Measurements from ENCODE around the gene CEP162. TPM values are rescaled to one million over a fixed set of nuclear protein-coding genes. Genes with fewer than 3 reads are reported as not detected.
A peak's percentile ranks its signal among the peaks of the same experiment; 100 is the strongest.
"Not testable (repeated sequence)": the region's sequence is repeated elsewhere in the genome, so short reads cannot be mapped to it uniquely, and the experiment has no call there.

CEP162 gene
- total and polyA plus RNA-seq, 2 experiments from 2014 or later, result 6.2 to 9.8 TPM

DNA sequence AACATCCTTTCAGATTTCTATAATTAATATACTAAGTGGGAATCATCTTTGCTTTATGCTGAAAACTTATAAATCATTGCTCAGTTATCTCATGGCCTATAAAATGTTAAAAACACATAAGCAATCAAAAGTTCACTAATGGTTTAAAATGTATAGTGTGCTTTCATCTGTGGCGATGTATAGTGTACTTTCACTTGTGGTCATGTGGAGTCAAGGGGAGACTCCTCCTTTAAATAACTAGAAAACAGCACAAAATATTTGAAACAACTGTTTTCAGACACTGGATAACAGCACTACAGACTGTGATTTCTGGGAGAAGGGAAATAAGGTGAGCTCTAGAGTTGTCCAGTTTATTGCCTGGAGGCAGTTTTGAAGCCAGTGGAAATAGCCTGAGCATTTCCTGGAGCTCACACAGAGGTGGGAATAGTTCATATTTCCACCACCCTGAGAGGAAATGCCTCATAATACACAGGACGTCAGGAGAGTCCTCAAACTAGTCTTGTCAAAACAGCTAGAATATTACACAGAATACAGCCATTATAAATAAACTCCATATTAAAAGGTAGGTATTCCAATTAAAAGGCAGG is 89.4 kb downstream of the CEP162 start:
- Histone ChIP-seq H3K4me1 (ENCODE audit: low read depth) (no peaks in the 10 kb centered on the region), H3K4me3 (no peak overlapping the region), H3K27ac (no peak overlapping the region), H3K27me3 (no peaks in the 10 kb centered on the region), H3K36me3 (no peaks in the 10 kb centered on the region), H3K9me3 (ENCODE audit: low read depth) (no peaks in the 10 kb centered on the region)
- TF ChIP-seq, protein P1, sequence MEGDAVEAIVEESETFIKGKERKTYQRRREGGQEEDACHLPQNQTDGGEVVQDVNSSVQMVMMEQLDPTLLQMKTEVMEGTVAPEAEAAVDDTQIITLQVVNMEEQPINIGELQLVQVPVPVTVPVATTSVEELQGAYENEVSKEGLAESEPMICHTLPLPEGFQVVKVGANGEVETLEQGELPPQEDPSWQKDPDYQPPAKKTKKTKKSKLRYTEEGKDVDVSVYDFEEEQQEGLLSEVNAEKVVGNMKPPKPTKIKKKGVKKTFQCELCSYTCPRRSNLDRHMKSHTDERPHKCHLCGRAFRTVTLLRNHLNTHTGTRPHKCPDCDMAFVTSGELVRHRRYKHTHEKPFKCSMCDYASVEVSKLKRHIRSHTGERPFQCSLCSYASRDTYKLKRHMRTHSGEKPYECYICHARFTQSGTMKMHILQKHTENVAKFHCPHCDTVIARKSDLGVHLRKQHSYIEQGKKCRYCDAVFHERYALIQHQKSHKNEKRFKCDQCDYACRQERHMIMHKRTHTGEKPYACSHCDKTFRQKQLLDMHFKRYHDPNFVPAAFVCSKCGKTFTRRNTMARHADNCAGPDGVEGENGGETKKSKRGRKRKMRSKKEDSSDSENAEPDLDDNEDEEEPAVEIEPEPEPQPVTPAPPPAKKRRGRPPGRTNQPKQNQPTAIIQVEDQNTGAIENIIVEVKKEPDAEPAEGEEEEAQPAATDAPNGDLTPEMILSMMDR (IDR thresholded peaks at IDR 0.05; ENCODE audit: low read depth, low read length), result no peak
- peak in 1 of 2 donors; percentile 12 for DNase-seq (ENCODE audit: low read depth in 1 of 2, low spot score in 1 of 2)

DNA sequence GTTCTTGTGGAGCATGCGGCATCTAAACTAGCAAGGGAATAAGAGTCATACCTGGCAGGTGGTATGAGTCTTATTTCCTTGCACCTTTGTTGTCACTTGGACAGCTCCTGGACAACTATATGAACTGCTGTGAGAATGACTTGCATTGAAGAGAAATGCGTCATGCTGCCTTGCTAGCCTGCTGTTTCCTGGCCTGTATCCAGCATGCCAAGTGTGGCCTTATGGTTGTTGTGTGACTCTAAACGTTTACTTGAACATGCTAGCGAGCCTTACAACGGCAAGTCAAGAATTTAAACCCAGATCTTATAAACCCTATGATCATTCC is 90.4 kb downstream of the CEP162 start:
- Histone ChIP-seq H3K36me3 (no peaks in the 10 kb centered on the region), H3K27me3 (no peaks in the 10 kb centered on the region), H3K4me3 (no peak overlapping the region), H3K9me3 (ENCODE audit: low read depth) (no peaks in the 10 kb centered on the region), H3K4me1 (ENCODE audit: low read depth) (no peaks in the 10 kb centered on the region), H3K27ac (no peak overlapping the region)
- TF ChIP-seq, protein P1 (IDR thresholded peaks at IDR 0.05; ENCODE audit: low read depth, low read length), result no peak
- no peak for DNase-seq (ENCODE audit: low read depth in 1 of 2, low spot score in 1 of 2)

DNA sequence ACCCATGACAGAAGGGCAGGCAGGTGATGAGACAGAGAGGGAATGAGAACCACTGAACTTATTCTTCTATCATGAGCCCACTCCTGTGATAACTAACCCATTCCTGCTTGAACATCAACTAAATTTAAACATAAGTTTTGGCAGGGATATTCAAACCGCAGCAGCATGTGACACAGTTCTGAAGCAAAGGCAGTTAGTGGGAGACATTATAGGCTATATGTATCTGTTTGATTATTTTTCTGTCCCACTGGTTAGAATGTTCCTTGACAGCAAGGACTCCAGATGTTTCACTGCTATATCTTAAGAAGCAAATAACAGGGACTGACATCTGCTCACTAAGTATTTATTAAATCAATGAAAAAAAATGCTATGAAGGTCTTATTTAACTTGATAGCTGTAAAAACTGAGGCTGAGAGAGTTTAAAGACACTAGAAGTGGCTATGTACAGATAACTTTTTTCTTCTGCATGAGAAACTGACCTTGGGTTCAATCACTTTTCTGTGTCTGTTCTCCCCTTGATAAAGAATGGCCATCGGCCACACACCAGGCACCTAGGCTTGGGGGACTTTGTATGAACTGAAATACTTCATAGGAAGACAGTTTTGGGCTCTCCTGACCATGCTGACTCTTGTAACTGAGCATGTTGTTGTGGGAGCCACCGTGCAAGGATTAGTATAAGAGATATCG is 90.9 kb downstream of the CEP162 start:
- Histone ChIP-seq H3K36me3 (no peaks in the 10 kb centered on the region), H3K27ac (no peak overlapping the region), H3K27me3 (no peaks in the 10 kb centered on the region), H3K4me1 (ENCODE audit: low read depth) (no peaks in the 10 kb centered on the region), H3K4me3 (no peak overlapping the region), H3K9me3 (ENCODE audit: low read depth) (no peaks in the 10 kb centered on the region)
- TF ChIP-seq, protein P1 (IDR thresholded peaks at IDR 0.05; ENCODE audit: low read depth, low read length), result no peak
- no peak for DNase-seq (ENCODE audit: low read depth in 1 of 2, low spot score in 1 of 2)

DNA sequence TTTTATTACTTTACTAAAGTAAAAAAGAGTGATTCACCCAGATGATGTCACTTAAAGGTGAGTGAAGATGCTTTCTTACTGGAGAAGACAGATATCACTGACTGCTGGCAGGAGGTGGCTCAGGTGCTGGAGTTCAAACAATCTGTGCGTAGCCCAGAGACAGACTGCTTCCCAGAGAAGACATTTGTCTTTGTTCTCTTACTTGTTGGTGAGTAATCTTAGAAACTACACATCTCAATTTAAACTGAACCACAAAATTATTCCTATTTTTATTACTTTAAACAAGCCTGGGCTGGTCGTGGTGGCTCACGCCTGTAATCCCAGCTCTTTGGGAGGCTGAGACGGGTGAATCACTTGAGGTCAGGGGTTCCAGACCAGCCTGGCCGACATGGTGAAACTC is 92.2 kb downstream of the CEP162 start:
- Histone ChIP-seq H3K9me3 (ENCODE audit: low read depth) (no peaks in the 10 kb centered on the region), H3K27ac (no peak overlapping the region), H3K36me3 (no peaks in the 10 kb centered on the region), H3K4me3 (no peak overlapping the region), H3K27me3 (no peaks in the 10 kb centered on the region), H3K4me1 (ENCODE audit: low read depth) (no peaks in the 10 kb centered on the region)
- TF ChIP-seq, protein P1 (IDR thresholded peaks at IDR 0.05; ENCODE audit: low read depth, low read length), result no peak
- DNase-seq (ENCODE audit: low read depth in 1 of 2, low spot score in 1 of 2), result no peak

DNA sequence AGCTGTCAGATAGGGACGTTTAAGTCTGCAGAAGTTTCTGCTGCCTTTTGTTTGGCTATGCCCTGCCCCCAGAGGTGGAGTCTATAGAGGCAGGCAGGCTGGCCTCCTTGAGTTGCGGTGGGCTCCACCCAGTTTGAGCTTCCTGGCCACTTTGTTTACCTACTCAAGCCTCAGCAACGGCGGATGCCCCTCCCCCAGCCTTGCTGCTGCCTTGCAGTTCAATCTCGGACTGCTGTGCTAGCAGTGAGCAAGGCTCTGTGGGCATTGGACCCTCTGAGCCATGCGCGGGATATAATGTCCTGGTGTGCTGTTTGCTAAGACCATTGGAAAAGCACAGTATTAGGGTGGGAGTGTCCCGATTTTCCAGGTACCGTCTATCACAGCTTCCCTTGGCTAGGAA is 94.1 kb downstream of the CEP162 start:
- H3K27me3 ChIP-seq; H3K9me3 ChIP-seq (ENCODE audit: low read depth); H3K27ac ChIP-seq; H3K4me3 ChIP-seq; H3K4me1 ChIP-seq (ENCODE audit: low read depth); DNase-seq (ENCODE audit: low read depth in 1 of 2, low spot score in 1 of 2); H3K36me3 ChIP-seq: not testable (repeated sequence)

DNA sequence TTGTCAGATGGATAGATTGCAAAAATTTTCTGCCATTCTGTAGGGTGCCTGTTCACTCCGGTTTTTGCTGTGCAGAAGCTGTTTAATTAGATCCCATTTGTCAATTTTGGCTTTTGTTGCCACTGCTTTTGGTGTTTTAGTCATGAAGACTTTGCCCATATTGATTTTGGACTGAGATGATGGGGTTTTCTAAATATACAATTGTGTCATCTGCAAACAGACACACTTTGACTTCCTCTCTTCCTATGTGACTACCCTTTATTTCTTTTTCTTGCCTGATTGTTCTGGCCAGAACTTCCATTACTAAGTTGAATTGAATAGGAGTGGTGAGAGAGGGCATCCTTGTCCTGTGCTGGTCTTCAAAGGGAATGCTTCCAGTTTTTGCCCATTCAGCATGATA is 97.9 kb downstream of the CEP162 start:
- not testable (repeated sequence) for H3K36me3 ChIP-seq; H3K9me3 ChIP-seq (ENCODE audit: low read depth); H3K4me3 ChIP-seq; DNase-seq (ENCODE audit: low read depth in 1 of 2, low spot score in 1 of 2); H3K4me1 ChIP-seq (ENCODE audit: low read depth); H3K27ac ChIP-seq; H3K27me3 ChIP-seq

Measured in cardiac muscle cell (in vitro differentiated cells and primary cell).